Activated naive CD8-positive, alpha-beta T cell (primary cell): Measurements from ENCODE around the gene NMT1.

Experiments used
- H3K27ac Mint-ChIP-seq: one replicate; pipeline ENCODE4 v1.8.0; 2021; ENCODE audit warnings: mixed read lengths
- H3K27me3 Mint-ChIP-seq: one replicate; pipeline ENCODE4 v1.8.0; 2021; ENCODE audit warnings: mixed read lengths
- H3K36me3 Mint-ChIP-seq: one replicate; pipeline ENCODE4 v1.8.0; 2021; ENCODE audit warnings: mixed read lengths
- H3K4me1 Mint-ChIP-seq: one replicate; pipeline ENCODE4 v1.8.0; 2021; ENCODE audit warnings: low read depth, mixed read lengths
- H3K4me3 Mint-ChIP-seq: one replicate; pipeline ENCODE4 v1.8.0; 2021; ENCODE audit warnings: mild to moderate bottlenecking, mixed read lengths
- H3K9me3 Mint-ChIP-seq: one replicate; pipeline ENCODE4 v1.8.0; 2021; ENCODE audit warnings: low read depth, mixed read lengths

The NMT1 gene

DNA sequence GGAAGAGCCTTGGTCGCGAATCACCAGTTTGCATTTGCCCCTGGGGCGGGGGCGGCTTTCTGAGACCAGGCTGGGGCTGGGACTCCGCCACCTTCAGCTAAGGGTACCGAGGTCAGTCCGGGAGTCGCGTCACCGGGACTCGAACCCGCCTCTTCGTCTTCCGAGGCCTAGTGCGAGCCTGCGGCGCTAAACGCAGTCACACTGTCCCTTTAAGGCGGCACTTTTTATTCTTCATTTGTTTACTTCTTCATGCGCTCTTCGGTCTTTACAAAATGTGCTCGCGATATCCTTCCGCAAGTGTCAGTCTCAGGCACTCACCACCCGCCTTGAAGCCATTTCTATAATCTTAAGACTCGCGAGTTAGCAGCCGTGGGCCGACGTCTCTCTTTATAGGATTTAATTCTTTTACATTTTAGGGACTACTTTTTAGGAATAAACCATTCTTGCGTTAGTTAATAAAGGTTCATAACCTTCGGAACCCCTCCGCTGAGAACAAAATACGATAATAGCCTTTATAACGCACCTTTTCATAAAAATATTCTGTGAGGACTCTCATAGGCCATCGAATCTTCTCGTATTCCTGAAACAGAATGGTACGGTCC, 86.6 kb downstream of the NMT1 start:
- H3K27ac Mint-ChIP-seq = peak overlapping the region; percentile 100
- no peaks in the 10 kb centered on the region for H3K27me3 Mint-ChIP-seq
- H3K36me3 Mint-ChIP-seq = peaks cover 4% of the 10 kb centered on the region
- H3K4me1 Mint-ChIP-seq = peaks cover 43% of the 10 kb centered on the region
- peak overlapping the region; percentile 94 for H3K4me3 Mint-ChIP-seq
- H3K9me3 Mint-ChIP-seq = no peaks in the 10 kb centered on the region

DNA sequence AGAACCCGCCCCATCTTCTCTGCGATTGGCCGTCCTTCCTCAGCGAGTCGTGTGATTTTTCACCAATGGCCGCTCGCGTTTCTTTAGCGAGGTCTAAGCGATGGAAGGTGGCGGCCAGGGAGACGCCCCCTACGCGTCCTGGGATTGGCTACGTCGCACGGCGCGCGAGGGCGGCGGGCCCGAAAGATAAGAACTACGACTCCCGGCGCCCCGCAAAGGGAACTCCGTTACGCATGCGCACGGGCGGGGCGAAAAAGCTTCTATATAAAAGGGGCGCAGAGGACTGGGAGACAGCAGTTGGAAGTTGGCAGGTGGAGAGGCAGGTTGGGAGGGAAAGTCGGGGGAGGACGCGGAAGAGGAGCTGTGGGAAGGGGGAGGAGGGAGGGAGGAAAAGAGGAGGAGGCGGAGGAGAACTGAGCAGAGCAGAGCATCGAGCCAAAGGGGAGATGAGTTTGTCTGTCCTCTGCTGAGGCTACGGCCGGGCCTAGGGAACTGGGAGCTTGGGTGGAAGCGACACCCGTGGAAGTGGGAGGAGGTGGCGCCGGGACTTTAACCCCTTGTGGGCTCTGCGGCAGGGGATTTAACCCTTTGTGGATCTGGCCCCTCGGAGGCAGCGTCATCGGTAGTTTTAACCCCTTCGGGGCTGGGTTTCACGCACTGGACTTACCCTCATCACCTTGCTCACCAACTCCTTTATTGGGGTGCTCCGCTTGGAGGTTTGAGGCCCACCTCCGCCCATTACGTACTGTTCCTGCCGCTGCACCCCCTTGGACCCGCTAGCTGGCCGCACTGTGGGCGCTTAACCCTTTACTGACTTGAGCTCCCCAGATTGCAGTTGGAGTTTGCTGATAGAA, 87.3 kb downstream of the NMT1 start, which contains the start of gene HEXIM1:
Gene HEXIM1, plus strand, starts transcription at position 293 of the 854 bp plus-strand sequence. CDS start 716 bp downstream, outside the sequence.
- peaks cover 4% of the 10 kb centered on the region for H3K36me3 Mint-ChIP-seq
- H3K4me1 Mint-ChIP-seq = peaks cover 39% of the 10 kb centered on the region
- no peaks in the 10 kb centered on the region for H3K27me3 Mint-ChIP-seq
- no peaks in the 10 kb centered on the region for H3K9me3 Mint-ChIP-seq
- peak within 1 kb of the TSS; percentile 100 for H3K27ac Mint-ChIP-seq
- peak within 1 kb of the TSS; percentile 94 for H3K4me3 Mint-ChIP-seq

DNA sequence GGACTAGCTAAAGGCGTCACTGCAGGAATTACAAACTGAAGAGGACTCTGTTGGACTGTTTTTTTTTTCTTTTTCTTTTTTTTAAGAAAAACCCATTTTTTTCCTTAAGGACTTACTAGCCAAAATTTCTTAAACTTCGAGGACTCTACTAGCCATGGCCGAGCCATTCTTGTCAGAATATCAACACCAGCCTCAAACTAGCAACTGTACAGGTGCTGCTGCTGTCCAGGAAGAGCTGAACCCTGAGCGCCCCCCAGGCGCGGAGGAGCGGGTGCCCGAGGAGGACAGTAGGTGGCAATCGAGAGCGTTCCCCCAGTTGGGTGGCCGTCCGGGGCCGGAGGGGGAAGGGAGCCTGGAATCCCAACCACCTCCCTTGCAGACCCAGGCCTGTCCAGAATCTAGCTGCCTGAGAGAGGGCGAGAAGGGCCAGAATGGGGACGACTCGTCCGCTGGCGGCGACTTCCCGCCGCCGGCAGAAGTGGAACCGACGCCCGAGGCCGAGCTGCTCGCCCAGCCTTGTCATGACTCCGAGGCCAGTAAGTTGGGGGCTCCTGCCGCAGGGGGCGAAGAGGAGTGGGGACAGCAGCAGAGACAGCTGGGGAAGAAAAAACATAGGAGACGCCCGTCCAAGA, 88.0 kb downstream of the NMT1 start:
- no peaks in the 10 kb centered on the region for H3K27me3 Mint-ChIP-seq
- H3K36me3 Mint-ChIP-seq = peaks cover 4% of the 10 kb centered on the region
- H3K9me3 Mint-ChIP-seq = no peaks in the 10 kb centered on the region
- H3K27ac Mint-ChIP-seq = peak overlapping the region; percentile 100
- peak overlapping the region; percentile 94 for H3K4me3 Mint-ChIP-seq
- peaks cover 36% of the 10 kb centered on the region for H3K4me1 Mint-ChIP-seq

DNA sequence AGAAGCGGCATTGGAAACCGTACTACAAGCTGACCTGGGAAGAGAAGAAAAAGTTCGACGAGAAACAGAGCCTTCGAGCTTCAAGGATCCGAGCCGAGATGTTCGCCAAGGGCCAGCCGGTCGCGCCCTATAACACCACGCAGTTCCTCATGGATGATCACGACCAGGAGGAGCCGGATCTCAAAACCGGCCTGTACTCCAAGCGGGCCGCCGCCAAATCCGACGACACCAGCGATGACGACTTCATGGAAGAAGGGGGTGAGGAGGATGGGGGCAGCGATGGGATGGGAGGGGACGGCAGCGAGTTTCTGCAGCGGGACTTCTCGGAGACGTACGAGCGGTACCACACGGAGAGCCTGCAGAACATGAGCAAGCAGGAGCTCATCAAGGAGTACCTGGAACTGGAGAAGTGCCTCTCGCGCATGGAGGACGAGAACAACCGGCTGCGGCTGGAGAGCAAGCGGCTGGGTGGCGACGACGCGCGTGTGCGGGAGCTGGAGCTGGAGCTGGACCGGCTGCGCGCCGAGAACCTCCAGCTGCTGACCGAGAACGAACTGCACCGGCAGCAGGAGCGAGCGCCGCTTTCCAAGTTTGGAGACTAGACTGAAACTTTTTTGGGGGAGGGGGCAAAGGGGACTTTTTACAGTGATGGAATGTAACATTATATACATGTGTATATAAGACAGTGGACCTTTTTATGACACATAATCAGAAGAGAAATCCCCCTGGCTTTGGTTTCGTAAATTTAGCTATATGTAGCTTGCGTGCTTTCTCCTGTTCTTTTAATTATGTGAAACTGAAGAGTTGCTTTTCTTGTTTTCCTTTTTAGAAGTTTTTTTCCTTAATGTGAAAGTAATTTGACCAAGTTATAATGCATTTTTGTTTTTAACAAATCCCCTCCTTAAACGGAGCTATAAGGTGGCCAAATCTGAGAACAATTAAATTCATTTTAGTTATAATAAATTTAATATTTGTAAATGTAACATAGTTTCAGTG, 88.8 kb downstream of the NMT1 start:
- H3K4me1 Mint-ChIP-seq = peaks cover 34% of the 10 kb centered on the region
- H3K4me3 Mint-ChIP-seq = peak overlapping the region; percentile 94
- H3K27ac Mint-ChIP-seq = peak overlapping the region; percentile 100
- H3K9me3 Mint-ChIP-seq = no peaks in the 10 kb centered on the region
- peaks cover 4% of the 10 kb centered on the region for H3K36me3 Mint-ChIP-seq
- no peaks in the 10 kb centered on the region for H3K27me3 Mint-ChIP-seq

DNA sequence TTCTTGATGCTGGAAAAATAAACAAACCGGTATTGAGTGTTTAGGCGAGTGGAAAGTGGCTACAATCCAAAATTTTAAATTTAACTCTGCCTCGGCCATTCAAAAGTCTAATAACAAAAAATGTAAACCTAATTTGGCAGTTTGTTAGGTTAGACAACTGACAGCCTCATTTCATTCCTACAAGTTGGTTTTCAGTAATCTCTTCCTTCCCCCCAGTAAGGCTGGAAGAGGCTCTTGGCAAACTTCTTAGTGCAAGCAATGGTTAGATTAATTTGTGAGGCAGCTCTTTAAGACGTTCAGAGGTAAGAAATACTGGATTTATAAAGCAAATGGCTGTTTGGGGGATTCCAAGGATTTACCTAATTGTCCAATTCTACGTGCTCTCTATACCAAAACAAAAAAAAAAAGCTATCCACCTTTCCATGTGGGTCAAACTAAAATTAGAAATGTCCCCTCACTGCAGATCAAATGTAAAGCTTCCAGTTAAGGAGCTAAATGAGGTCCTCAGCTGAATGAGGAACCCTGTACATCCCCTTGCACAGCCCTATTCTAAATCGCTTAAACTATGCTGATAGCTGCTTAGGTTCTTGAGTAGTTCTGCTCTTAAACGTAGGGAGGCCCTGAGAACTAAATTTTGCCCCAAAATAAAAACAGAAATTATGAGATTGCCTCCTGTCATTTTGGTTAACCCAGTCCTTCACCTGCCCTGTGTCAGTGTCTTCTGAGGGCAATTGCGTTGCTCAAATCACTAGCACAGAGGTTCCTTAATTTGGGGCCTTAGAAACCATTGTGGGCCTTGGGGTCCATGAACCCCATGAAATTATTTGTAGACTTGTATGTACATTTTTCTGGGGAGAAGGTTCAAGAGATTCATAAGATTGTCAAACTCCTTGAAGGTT, 90.0 kb downstream of the NMT1 start:
- peaks cover 34% of the 10 kb centered on the region for H3K4me1 Mint-ChIP-seq
- peaks cover 4% of the 10 kb centered on the region for H3K36me3 Mint-ChIP-seq
- H3K4me3 Mint-ChIP-seq = peak overlapping the region; percentile 94
- H3K27me3 Mint-ChIP-seq = no peaks in the 10 kb centered on the region
- H3K9me3 Mint-ChIP-seq = no peaks in the 10 kb centered on the region
- H3K27ac Mint-ChIP-seq = peak overlapping the region; percentile 86

DNA sequence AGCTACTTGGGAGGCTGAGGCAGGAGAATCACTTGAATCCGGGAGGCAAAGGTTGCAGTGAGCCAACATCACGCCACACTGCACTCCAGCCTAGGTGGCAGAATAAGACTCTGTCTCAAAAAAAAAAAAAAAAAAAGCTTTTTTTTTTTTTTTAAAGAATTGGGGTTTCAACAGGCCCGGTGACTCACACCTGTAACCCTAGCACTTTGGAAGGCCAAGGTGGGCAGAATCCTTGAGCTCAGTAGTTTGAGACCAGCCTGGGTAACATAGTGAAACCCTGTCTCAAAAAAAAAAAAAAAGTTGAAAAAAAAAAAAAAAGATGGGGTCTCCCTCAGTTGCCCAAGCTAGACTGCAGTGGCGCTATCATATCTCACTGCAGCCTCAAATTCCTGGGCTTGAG, 93.9 kb downstream of the NMT1 start:
- Mint-ChIP-seq H3K27ac (peak overlapping the region; percentile 72), H3K4me3 (no peak overlapping the region), H3K27me3 (no peaks in the 10 kb centered on the region), H3K36me3 (peaks cover 10% of the 10 kb centered on the region), H3K9me3 (no peaks in the 10 kb centered on the region), H3K4me1 (peaks cover 49% of the 10 kb centered on the region)

DNA sequence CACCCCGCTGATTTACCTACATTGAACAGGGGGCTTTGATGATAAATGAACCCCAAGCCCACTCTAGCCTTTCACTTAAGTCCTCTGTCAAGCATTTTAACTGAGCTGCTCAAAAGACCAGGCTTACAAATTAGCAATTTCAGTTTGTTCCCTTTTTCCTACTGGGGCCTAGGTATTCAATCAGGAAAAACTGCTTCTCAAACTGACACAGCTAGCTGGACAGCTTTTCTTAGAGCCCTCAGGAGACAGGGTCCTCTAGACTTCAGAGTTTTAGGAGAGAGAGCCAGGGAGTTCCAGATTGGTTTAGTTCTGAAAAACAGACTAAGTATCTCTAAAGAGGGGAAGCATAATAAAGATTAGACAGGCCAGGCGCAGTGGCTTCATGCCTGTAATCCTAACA, 94.4 kb downstream of the NMT1 start:
- no peaks in the 10 kb centered on the region for H3K27me3 Mint-ChIP-seq
- peaks cover 10% of the 10 kb centered on the region for H3K36me3 Mint-ChIP-seq
- peaks cover 49% of the 10 kb centered on the region for H3K4me1 Mint-ChIP-seq
- no peaks in the 10 kb centered on the region for H3K9me3 Mint-ChIP-seq
- no peak overlapping the region for H3K4me3 Mint-ChIP-seq
- H3K27ac Mint-ChIP-seq = peak overlapping the region; percentile 72

DNA sequence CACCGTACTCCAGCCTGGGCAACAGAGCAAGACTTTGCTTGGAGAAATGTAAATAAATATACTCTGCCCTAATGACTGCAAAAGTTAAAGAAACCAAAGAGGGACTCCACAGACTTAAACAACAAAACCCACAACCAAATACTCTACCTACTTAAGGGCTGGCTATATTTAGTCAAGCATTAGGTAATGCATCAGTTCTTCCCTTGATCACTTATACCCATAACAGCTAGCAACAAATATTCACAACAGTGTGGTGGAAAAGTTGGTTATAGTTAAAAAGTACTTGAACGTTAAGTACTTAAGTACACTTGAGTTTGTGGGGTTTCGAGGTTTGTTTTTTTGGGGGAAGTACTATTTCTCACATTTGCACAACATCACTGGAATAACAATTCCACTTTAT, 95.1 kb downstream of the NMT1 start:
- peaks cover 44% of the 10 kb centered on the region for H3K4me1 Mint-ChIP-seq

More for the DNA sequence above, 95.1 kb downstream of the NMT1 start:
- Mint-ChIP-seq H3K27ac (peak overlapping the region; percentile 59), H3K36me3 (peaks cover 8% of the 10 kb centered on the region), H3K9me3 (no peaks in the 10 kb centered on the region), H3K27me3 (no peaks in the 10 kb centered on the region), H3K4me3 (no peak overlapping the region)
